ENCODE measurements around the gene BRICD5. TPM values are rescaled to one million over a fixed set of nuclear protein-coding genes. Genes with fewer than 3 reads are reported as not detected.
"Not testable (repeated sequence)": the region's sequence is repeated elsewhere in the genome, so short reads cannot be mapped to it uniquely, and the experiment has no call there.

BRICD5 gene
- 3.9 and 7.4 TPM in 2 replicates for total RNA-seq (2014; rRNA removed; shearing (Covaris generic))

- Histone ChIP-seq H3K36me3 (replicated peaks; ENCODE audit: control insufficient read depth, insufficient read depth, low read length) (peaks cover 24% of the 10 kb centered on the region), H3K27me3 (ENCODE audit: control insufficient read depth, insufficient read depth, low read length) (no peaks in the 10 kb centered on the region), H3K4me3 (ENCODE audit: insufficient read depth, low read depth, low read length) (no peak within 1 kb of the TSS)
- DNase-seq: peak; percentile 92
Observed at GRCh38 chr16:2210386-2211365, at the start of gene BRICD5. TSS of gene BRICD5 (minus strand) at chr16:2210863. CDS start at chr16:2210833, 30 bp downstream.

- Histone ChIP-seq H3K4me3 (ENCODE audit: insufficient read depth, low read depth, low read length) (no peak overlapping the region), H3K36me3 (replicated peaks; ENCODE audit: control insufficient read depth, insufficient read depth, low read length) (peaks cover 66% of the 10 kb centered on the region), H3K27me3 (ENCODE audit: control insufficient read depth, insufficient read depth, low read length) (no peaks in the 10 kb centered on the region)
- DNase-seq: no peak
Observed at GRCh38 chr16:2260250-2260649, 49.6 kb upstream of the BRICD5 start.

GRCh38 chr16:2258530-2258929, 47.9 kb upstream of the BRICD5 start:
- H3K4me3 ChIP-seq (ENCODE audit: insufficient read depth, low read depth, low read length): not testable (repeated sequence)

GRCh38 chr16:2257726-2258125, 47.1 kb upstream of the BRICD5 start:
- H3K27me3 ChIP-seq (ENCODE audit: control insufficient read depth, insufficient read depth, low read length): no peaks in the 10 kb centered on the region
- DNase-seq: no peak
- peaks cover 62% of the 10 kb centered on the region for H3K36me3 ChIP-seq (replicated peaks; ENCODE audit: control insufficient read depth, insufficient read depth, low read length)
- no peak overlapping the region for H3K4me3 ChIP-seq (ENCODE audit: insufficient read depth, low read depth, low read length)

More at GRCh38 chr16:2258530-2258929, 47.9 kb upstream of the BRICD5 start:
- peaks cover 65% of the 10 kb centered on the region for H3K36me3 ChIP-seq (replicated peaks; ENCODE audit: control insufficient read depth, insufficient read depth, low read length)
- not testable (repeated sequence) for H3K27me3 ChIP-seq (ENCODE audit: control insufficient read depth, insufficient read depth, low read length); DNase-seq

- peak; percentile 24 for DNase-seq
- Histone ChIP-seq H3K4me3 (ENCODE audit: insufficient read depth, low read depth, low read length) (no peak overlapping the region), H3K36me3 (replicated peaks; ENCODE audit: control insufficient read depth, insufficient read depth, low read length) (peaks cover 51% of the 10 kb centered on the region), H3K27me3 (ENCODE audit: control insufficient read depth, insufficient read depth, low read length) (no peaks in the 10 kb centered on the region)
Observed at GRCh38 chr16:2256531-2257140, 46.0 kb upstream of the BRICD5 start.

GRCh38 chr16:2253293-2253692, 42.6 kb upstream of the BRICD5 start:
- no peaks in the 10 kb centered on the region for H3K27me3 ChIP-seq (ENCODE audit: control insufficient read depth, insufficient read depth, low read length)
- DNase-seq: peak; percentile 24
- peaks cover 36% of the 10 kb centered on the region for H3K36me3 ChIP-seq (replicated peaks; ENCODE audit: control insufficient read depth, insufficient read depth, low read length)
- H3K4me3 ChIP-seq (ENCODE audit: insufficient read depth, low read depth, low read length): no peak overlapping the region

GRCh38 chr16:2252806-2253148, 42.1 kb upstream of the BRICD5 start:
- DNase-seq: peak; percentile 42
- Histone ChIP-seq H3K36me3 (replicated peaks; ENCODE audit: control insufficient read depth, insufficient read depth, low read length) (peaks cover 33% of the 10 kb centered on the region), H3K4me3 (ENCODE audit: insufficient read depth, low read depth, low read length) (no peak overlapping the region), H3K27me3 (ENCODE audit: control insufficient read depth, insufficient read depth, low read length) (no peaks in the 10 kb centered on the region)

GRCh38 chr16:2251296-2252111, 40.8 kb upstream of the BRICD5 start, which contains the start of gene ECI1:
TSS of gene ECI1 (minus strand) at chr16:2251587. CDS start at chr16:2251566, 21 bp downstream.
- Histone ChIP-seq H3K4me3 (ENCODE audit: insufficient read depth, low read depth, low read length) (peak within 1 kb of the TSS; percentile 79), H3K27me3 (ENCODE audit: control insufficient read depth, insufficient read depth, low read length) (no peaks in the 10 kb centered on the region), H3K36me3 (replicated peaks; ENCODE audit: control insufficient read depth, insufficient read depth, low read length) (peaks cover 23% of the 10 kb centered on the region)
- peak; percentile 100 for DNase-seq

- H3K27me3 ChIP-seq (ENCODE audit: control insufficient read depth, insufficient read depth, low read length): no peaks in the 10 kb centered on the region
- peaks cover 22% of the 10 kb centered on the region for H3K36me3 ChIP-seq (replicated peaks; ENCODE audit: control insufficient read depth, insufficient read depth, low read length)
- no peak for DNase-seq
- H3K4me3 ChIP-seq (ENCODE audit: insufficient read depth, low read depth, low read length): peak overlapping the region; percentile 79
Observed at GRCh38 chr16:2250652-2251295, 40.1 kb upstream of the BRICD5 start.

GRCh38 chr16:2246301-2246885, 35.7 kb upstream of the BRICD5 start:
- Histone ChIP-seq H3K4me3 (ENCODE audit: insufficient read depth, low read depth, low read length) (no peak overlapping the region), H3K36me3 (replicated peaks; ENCODE audit: control insufficient read depth, insufficient read depth, low read length) (peaks cover 11% of the 10 kb centered on the region), H3K27me3 (ENCODE audit: control insufficient read depth, insufficient read depth, low read length) (no peaks in the 10 kb centered on the region)
- peak; percentile 43 for DNase-seq

- Histone ChIP-seq H3K4me3 (ENCODE audit: insufficient read depth, low read depth, low read length) (no peak overlapping the region), H3K36me3 (replicated peaks; ENCODE audit: control insufficient read depth, insufficient read depth, low read length) (peaks cover 11% of the 10 kb centered on the region), H3K27me3 (ENCODE audit: control insufficient read depth, insufficient read depth, low read length) (no peaks in the 10 kb centered on the region)
- peak; percentile 59 for DNase-seq
Observed at GRCh38 chr16:2244926-2245795, 34.5 kb upstream of the BRICD5 start.

- Histone ChIP-seq H3K27me3 (ENCODE audit: control insufficient read depth, insufficient read depth, low read length) (no peaks in the 10 kb centered on the region), H3K4me3 (ENCODE audit: insufficient read depth, low read depth, low read length) (no peak overlapping the region), H3K36me3 (replicated peaks; ENCODE audit: control insufficient read depth, insufficient read depth, low read length) (peaks cover 11% of the 10 kb centered on the region)
- DNase-seq: peak; percentile 86
Observed at GRCh38 chr16:2244301-2244700, 33.6 kb upstream of the BRICD5 start.

- Histone ChIP-seq H3K27me3 (ENCODE audit: control insufficient read depth, insufficient read depth, low read length) (no peaks in the 10 kb centered on the region), H3K4me3 (ENCODE audit: insufficient read depth, low read depth, low read length) (no peak overlapping the region), H3K36me3 (replicated peaks; ENCODE audit: control insufficient read depth, insufficient read depth, low read length) (peaks cover 11% of the 10 kb centered on the region)
- peak; percentile 52 for DNase-seq
Observed at GRCh38 chr16:2243781-2244180, 33.1 kb upstream of the BRICD5 start.

Data from H7 (cell line).